NCI-H1417 (cell line): ENCODE data around the gene ABHD17A.

Source experiments
- DNase-seq, 3 experiments: peaks; one replicate each; lab custom pipeline; 2025; lab: John Stamatoyannopoulos, UW

The ABHD17A gene

GRCh38 chr19:1853295-1854038, 31.8 kb downstream of the ABHD17A start:
- peak; percentile 20 to 64 (median 35) for DNase-seq

- DNase-seq: no peak
Measured at GRCh38 chr19:1852581-1853128, 32.6 kb downstream of the ABHD17A start.

GRCh38 chr19:1851654-1852580, 33.4 kb downstream of the ABHD17A start:
- DNase-seq: peak in 2 of 3 experiments; percentile 75 to 82

- no peak for DNase-seq
Measured at GRCh38 chr19:1850809-1851653, 34.3 kb downstream of the ABHD17A start.

GRCh38 chr19:1849886-1850398, 35.4 kb downstream of the ABHD17A start:
- no peak for DNase-seq

- no peak for DNase-seq
Measured at GRCh38 chr19:1849132-1849474, 36.2 kb downstream of the ABHD17A start.

GRCh38 chr19:1848399-1849131, 36.7 kb downstream of the ABHD17A start, which contains the start of gene REXO1:
REXO1 (minus strand) TSS chr19:1848483; CDS start chr19:1848358, 125 bp downstream.
- DNase-seq: peak; percentile 98 to 99 (median 99)

- DNase-seq: peak in 1 of 3 experiments; percentile 40
Measured at GRCh38 chr19:1847684-1848398, 37.5 kb downstream of the ABHD17A start.

- no peak for DNase-seq
Measured at GRCh38 chr19:1847348-1847683, 38.0 kb downstream of the ABHD17A start.

- no peak for DNase-seq
Measured at GRCh38 chr19:1846517-1847204, 38.6 kb downstream of the ABHD17A start.

- DNase-seq: no peak
Measured at GRCh38 chr19:1845642-1846041, 39.7 kb downstream of the ABHD17A start.

- no peak for DNase-seq
Measured at GRCh38 chr19:1845125-1845515, 40.2 kb downstream of the ABHD17A start.

GRCh38 chr19:1844513-1845124, 40.7 kb downstream of the ABHD17A start:
- DNase-seq: no peak

- no peak for DNase-seq
Measured at GRCh38 chr19:1843646-1844394, 41.5 kb downstream of the ABHD17A start.

- DNase-seq: no peak
Measured at GRCh38 chr19:1843116-1843515, 42.2 kb downstream of the ABHD17A start.

- DNase-seq: no peak
Measured at GRCh38 chr19:1841209-1841924, 43.9 kb downstream of the ABHD17A start.

GRCh38 chr19:1840541-1841115, 44.7 kb downstream of the ABHD17A start:
- DNase-seq: no peak
